ENCODE measurements around the gene TTYH3. TPM values are rescaled to one million over a fixed set of nuclear protein-coding genes. Genes with fewer than 3 reads are reported as not detected.
A peak's percentile ranks its signal among the peaks of the same experiment; 100 is the strongest.

Gene TTYH3
- total and polyA plus RNA-seq, 2 of the 13 experiments (the other 11 are each of a cell fraction or from before 2014, with no cell fraction given): 26.3 to 50.0 TPM

DNA sequence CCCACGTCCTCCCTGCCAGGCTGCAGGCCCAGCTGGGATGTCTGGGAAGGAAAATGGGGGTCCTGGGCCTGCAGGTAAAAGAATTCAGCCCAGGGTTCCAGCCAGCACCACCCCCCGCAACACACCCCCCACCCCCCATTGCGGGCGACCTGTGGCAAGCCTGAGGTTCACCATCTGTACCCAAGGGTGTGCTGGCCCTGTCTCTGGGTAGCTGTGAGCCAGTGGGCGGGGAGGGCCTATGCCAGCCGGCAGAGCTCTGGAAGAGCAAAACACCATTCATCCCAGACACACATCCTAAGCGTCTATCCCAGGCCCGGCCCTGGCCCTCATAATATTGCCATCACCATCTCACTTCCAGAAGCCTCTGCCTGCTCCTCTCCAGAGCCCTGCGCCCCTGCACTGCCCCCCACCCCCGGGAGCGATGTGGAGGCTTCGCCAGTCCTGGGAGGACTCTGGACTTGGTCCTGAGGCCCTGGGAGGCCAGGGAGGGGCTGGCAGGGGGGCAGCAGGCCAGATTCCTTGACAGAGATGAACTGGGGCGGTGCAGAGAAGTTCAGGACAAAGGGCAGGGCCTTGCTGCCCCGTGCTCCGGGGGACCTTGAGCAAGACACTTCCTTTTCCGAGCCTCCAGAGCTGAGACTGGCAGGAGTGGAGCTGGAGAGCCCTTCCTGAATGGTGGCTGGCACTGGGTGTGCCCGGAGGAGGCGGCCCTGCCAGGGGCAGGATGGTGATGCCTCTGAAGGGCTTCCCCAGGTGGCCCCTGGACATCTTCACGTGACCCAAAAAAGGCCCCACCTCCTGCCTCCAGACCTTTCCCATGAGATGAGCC is 8.7 kb upstream of the TTYH3 start (continued):
- TF ChIP-seq, protein P1, sequence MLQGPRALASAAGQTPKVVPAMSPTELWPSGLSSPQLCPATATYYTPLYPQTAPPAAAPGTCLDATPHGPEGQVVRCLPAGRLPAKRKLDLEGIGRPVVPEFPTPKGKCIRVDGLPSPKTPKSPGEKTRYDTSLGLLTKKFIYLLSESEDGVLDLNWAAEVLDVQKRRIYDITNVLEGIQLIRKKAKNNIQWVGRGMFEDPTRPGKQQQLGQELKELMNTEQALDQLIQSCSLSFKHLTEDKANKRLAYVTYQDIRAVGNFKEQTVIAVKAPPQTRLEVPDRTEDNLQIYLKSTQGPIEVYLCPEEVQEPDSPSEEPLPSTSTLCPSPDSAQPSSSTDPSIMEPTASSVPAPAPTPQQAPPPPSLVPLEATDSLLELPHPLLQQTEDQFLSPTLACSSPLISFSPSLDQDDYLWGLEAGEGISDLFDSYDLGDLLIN (CRISPR knock-in tag; IDR thresholded peaks at IDR 0.05; ENCODE audit: borderline replicate concordance): no peak
- TF ChIP-seq ZBTB1 (CRISPR knock-in tag; IDR thresholded peaks at IDR 0.05; ENCODE audit: borderline replicate concordance) (no peak), MEF2D (CRISPR knock-in tag; IDR thresholded peaks at IDR 0.05) (peak; percentile 67), KDM5A (IDR thresholded peaks at IDR 0.05; ENCODE audit: borderline replicate concordance, low read length) (no peak; the same call in 1 of the 2 replicates), MEIS2 (CRISPR knock-in tag; IDR thresholded peaks at IDR 0.05) (peak; percentile 88), TGIF2 (CRISPR knock-in tag; IDR thresholded peaks at IDR 0.05) (no peak), NR2F6 (IDR thresholded peaks at IDR 0.05) (peak; percentile 80), NR2F6 (CRISPR knock-in tag; IDR thresholded peaks at IDR 0.05) (peak; percentile 87), POGZ (CRISPR knock-in tag; IDR thresholded peaks at IDR 0.05) (peak; percentile 83), TSC22D2 (CRISPR knock-in tag; IDR thresholded peaks at IDR 0.05; ENCODE audit: borderline replicate concordance) (no peak), ZNF235 (CRISPR knock-in tag; IDR thresholded peaks at IDR 0.05; ENCODE audit: borderline replicate concordance) (0 out of 2 replicates have a peak, but pooled peaks have one; percentile 73), ZNF615 (CRISPR knock-in tag; IDR thresholded peaks at IDR 0.05; ENCODE audit: borderline replicate concordance) (no peak), ZNF17 (CRISPR knock-in tag; IDR thresholded peaks at IDR 0.05) (no peak), BHLHE40 (IDR thresholded peaks at IDR 0.05; ENCODE audit: low read length) (no peak), ZNF761 (CRISPR knock-in tag; conservative IDR thresholded peaks at IDR 0.05) (no peak), NCOA2 (CRISPR knock-in tag; IDR thresholded peaks at IDR 0.05) (peak; percentile 84), NR2F1 (CRISPR knock-in tag; IDR thresholded peaks at IDR 0.05) (peak in 1 of 2 experiments; percentile 81; a peak in 1 of 4 replicates), CCAR2 (optimal IDR thresholded peaks at IDR 0.05; ENCODE audit: low read depth, low read length) (no peak), ZNF510 (CRISPR knock-in tag; IDR thresholded peaks at IDR 0.05; ENCODE audit: low read depth) (no peak), ZNF143 (CRISPR knock-in tag; IDR thresholded peaks at IDR 0.05) (0 out of 2 replicates have a peak, but pooled peaks have one; percentile 19)
- TF ChIP-seq, protein P2, sequence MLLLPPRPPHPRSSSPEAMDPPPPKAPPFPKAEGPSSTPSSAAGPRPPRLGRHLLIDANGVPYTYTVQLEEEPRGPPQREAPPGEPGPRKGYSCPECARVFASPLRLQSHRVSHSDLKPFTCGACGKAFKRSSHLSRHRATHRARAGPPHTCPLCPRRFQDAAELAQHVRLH (CRISPR knock-in tag; IDR thresholded peaks at IDR 0.05; ENCODE audit: borderline replicate concordance, low read depth): peak; percentile 21; the same call in 1 of the 2 replicates
- TF ChIP-seq, protein P3, sequence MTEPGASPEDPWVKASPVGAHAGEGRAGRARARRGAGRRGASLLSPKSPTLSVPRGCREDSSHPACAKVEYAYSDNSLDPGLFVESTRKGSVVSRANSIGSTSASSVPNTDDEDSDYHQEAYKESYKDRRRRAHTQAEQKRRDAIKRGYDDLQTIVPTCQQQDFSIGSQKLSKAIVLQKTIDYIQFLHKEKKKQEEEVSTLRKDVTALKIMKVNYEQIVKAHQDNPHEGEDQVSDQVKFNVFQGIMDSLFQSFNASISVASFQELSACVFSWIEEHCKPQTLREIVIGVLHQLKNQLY (CRISPR knock-in tag; IDR thresholded peaks at IDR 0.05): peak; percentile 81
- TF ChIP-seq, protein P4, sequence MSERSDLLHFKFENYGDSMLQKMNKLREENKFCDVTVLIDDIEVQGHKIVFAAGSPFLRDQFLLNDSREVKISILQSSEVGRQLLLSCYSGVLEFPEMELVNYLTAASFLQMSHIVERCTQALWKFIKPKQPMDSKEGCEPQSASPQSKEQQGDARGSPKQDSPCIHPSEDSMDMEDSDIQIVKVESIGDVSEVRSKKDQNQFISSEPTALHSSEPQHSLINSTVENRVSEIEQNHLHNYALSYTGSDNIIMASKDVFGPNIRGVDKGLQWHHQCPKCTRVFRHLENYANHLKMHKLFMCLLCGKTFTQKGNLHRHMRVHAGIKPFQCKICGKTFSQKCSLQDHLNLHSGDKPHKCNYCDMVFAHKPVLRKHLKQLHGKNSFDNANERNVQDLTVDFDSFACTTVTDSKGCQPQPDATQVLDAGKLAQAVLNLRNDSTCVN (CRISPR knock-in tag; IDR thresholded peaks at IDR 0.05; ENCODE audit: borderline replicate concordance): peak; percentile 92
- TF ChIP-seq, protein P5, sequence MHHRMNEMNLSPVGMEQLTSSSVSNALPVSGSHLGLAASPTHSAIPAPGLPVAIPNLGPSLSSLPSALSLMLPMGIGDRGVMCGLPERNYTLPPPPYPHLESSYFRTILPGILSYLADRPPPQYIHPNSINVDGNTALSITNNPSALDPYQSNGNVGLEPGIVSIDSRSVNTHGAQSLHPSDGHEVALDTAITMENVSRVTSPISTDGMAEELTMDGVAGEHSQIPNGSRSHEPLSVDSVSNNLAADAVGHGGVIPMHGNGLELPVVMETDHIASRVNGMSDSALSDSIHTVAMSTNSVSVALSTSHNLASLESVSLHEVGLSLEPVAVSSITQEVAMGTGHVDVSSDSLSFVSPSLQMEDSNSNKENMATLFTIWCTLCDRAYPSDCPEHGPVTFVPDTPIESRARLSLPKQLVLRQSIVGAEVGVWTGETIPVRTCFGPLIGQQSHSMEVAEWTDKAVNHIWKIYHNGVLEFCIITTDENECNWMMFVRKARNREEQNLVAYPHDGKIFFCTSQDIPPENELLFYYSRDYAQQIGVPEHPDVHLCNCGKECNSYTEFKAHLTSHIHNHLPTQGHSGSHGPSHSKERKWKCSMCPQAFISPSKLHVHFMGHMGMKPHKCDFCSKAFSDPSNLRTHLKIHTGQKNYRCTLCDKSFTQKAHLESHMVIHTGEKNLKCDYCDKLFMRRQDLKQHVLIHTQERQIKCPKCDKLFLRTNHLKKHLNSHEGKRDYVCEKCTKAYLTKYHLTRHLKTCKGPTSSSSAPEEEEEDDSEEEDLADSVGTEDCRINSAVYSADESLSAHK (CRISPR knock-in tag; IDR thresholded peaks at IDR 0.05; ENCODE audit: borderline replicate concordance): no peak

Measured in HepG2 (cell line).